ENCODE measurements around the gene G6PC1. TPM values are rescaled to one million over a fixed set of nuclear protein-coding genes. Genes with fewer than 3 reads are reported as not detected.
"Not testable (repeated sequence)": the region's sequence is repeated elsewhere in the genome, so short reads cannot be mapped to it uniquely, and the experiment has no call there.

The G6PC1 gene
- total RNA-seq, 4 donors from 2014 or later, result not detected

GRCh38 chr17:42913522-42913921 lies 12.9 kb downstream of the G6PC1 start:
- TF ChIP-seq POLR2A (IDR thresholded peaks at IDR 0.05), result no peak
- TF ChIP-seq CTCF (IDR thresholded peaks at IDR 0.05), result no peak
- intact Hi-C loops (cut with DNase I), result no loop called here
- WGBS, 2 donors, result 57 to 70% methylated on average over 2 of the region's 2 CpGs
- Histone ChIP-seq H3K27me3 (no peaks in the 10 kb centered on the region), H3K36me3 (no peaks in the 10 kb centered on the region), H3K27ac (no peak overlapping the region), H3K9me3 (no peaks in the 10 kb centered on the region), H3K4me3 (replicated peaks in 1 of 3) (no peak overlapping the region), H3K4me1 (no peaks in the 10 kb centered on the region)
- DNase-seq, result no peak

GRCh38 chr17:42913981-42914617 lies 13.5 kb downstream of the G6PC1 start:
- no peak for TF ChIP-seq POLR2A (IDR thresholded peaks at IDR 0.05)
- TF ChIP-seq CTCF (IDR thresholded peaks at IDR 0.05), result no peak
- Histone ChIP-seq H3K27ac (no peak overlapping the region), H3K36me3 (no peaks in the 10 kb centered on the region), H3K9me3 (no peaks in the 10 kb centered on the region), H3K4me3 (replicated peaks in 1 of 3) (no peak overlapping the region), H3K4me1 (peaks cover 0 to 3% of the 10 kb centered on the region in 2 donors), H3K27me3 (no peaks in the 10 kb centered on the region)
- intact Hi-C loops (cut with DNase I), result no loop called here
- WGBS, 2 donors, result 91 to 95% methylated on average over 3 of the region's 3 CpGs
- no peak for DNase-seq

GRCh38 chr17:42915288-42915687 lies 14.7 kb downstream of the G6PC1 start:
- DNase-seq; H3K27me3 ChIP-seq; H3K27ac ChIP-seq; H3K9me3 ChIP-seq; intact Hi-C loops (cut with DNase I); H3K4me3 ChIP-seq (replicated peaks in 1 of 3); H3K36me3 ChIP-seq: not testable (repeated sequence)
- H3K4me1 ChIP-seq, result peaks cover 0 to 12% of the 10 kb centered on the region in 2 donors
- WGBS, 2 donors, result 93 to 96% methylated on average over 6 of the region's 6 CpGs

- peaks cover 0 to 25% of the 10 kb centered on the region in 2 donors for H3K4me1 ChIP-seq
- H3K27me3 ChIP-seq; H3K27ac ChIP-seq; H3K36me3 ChIP-seq; H3K4me3 ChIP-seq (replicated peaks in 1 of 3); DNase-seq; H3K9me3 ChIP-seq; intact Hi-C loops (cut with DNase I): not testable (repeated sequence)
- 84 to 88% methylated on average over 4 of the region's 4 CpGs for WGBS, 2 donors
Observed at GRCh38 chr17:42916388-42917235, 16.0 kb downstream of the G6PC1 start.

GRCh38 chr17:42917236-42917603 lies 16.6 kb downstream of the G6PC1 start:
- no peaks in the 10 kb centered on the region for H3K27me3 ChIP-seq
- DNase-seq, result no peak
- TF ChIP-seq POLR2A (IDR thresholded peaks at IDR 0.05), result no peak
- 55 to 71% methylated on average over 8 of the region's 8 CpGs for WGBS, 2 donors
- H3K9me3 ChIP-seq, result no peaks in the 10 kb centered on the region
- intact Hi-C loops (cut with DNase I), result no loop called here
- no peak overlapping the region for H3K27ac ChIP-seq
- H3K4me3 ChIP-seq (replicated peaks in 1 of 3), result no peak overlapping the region
- peaks cover 0 to 28% of the 10 kb centered on the region in 2 donors for H3K4me1 ChIP-seq
- no peaks in the 10 kb centered on the region for H3K36me3 ChIP-seq

- H3K4me3 ChIP-seq (replicated peaks in 1 of 3), result no peak overlapping the region
- 73 to 74% methylated on average over 3 of the region's 3 CpGs for WGBS, 2 donors
- H3K9me3 ChIP-seq, result no peaks in the 10 kb centered on the region
- TF ChIP-seq CTCF (IDR thresholded peaks at IDR 0.05), result no peak
- no peak for TF ChIP-seq POLR2A (IDR thresholded peaks at IDR 0.05)
- H3K4me1 ChIP-seq, result peaks cover 0 to 33% of the 10 kb centered on the region in 2 donors
- H3K36me3 ChIP-seq, result no peaks in the 10 kb centered on the region
- DNase-seq, result no peak
- H3K27ac ChIP-seq, result no peak overlapping the region
- no peaks in the 10 kb centered on the region for H3K27me3 ChIP-seq
- intact Hi-C loops (cut with DNase I), result no loop called here
Observed at GRCh38 chr17:42918902-42919521, 18.4 kb downstream of the G6PC1 start.

- H3K4me3 ChIP-seq (replicated peaks in 1 of 3); intact Hi-C loops (cut with DNase I); DNase-seq; H3K36me3 ChIP-seq; H3K9me3 ChIP-seq; H3K27me3 ChIP-seq; H3K27ac ChIP-seq: not testable (repeated sequence)
- H3K4me1 ChIP-seq, result peaks cover 0 to 33% of the 10 kb centered on the region in 2 donors
- WGBS, 2 donors, result 80 to 84% methylated on average over 10 of the region's 10 CpGs
Observed at GRCh38 chr17:42919522-42920077, 19.0 kb downstream of the G6PC1 start.

Measured in thyroid gland (tissue), 4 donors.